Activated T-helper 1 cell treated with anti-CD3 and anti-CD28 coated beads, Interleukin-12 subunit alpha, Interleukin-12 subunit beta, Interleukin-2, Interleukin-4 antibody, amounts not matched to agents 30 ng/mL and 10 ng/mL and 1 ng/mL, durations not matched to agents 14 hours and 24 hours and 36 hours (primary cell): ENCODE results near the gene SELENOI. TPM values are rescaled to one million over a fixed set of nuclear protein-coding genes. Genes with fewer than 3 reads are reported as not detected.
A peak's percentile ranks its signal among the peaks of the same experiment; 100 is the strongest.

ENCODE experiments used
- DNase-seq: peaks from one replicate; pipeline ENCODE4 v3.0.0; 2021; ENCODE audit warnings: low spot score
- H3K27ac Mint-ChIP-seq: one replicate; pipeline ENCODE4 v1.8.0; 2021; ENCODE audit warnings: mild to moderate bottlenecking, mixed read lengths
- H3K27me3 Mint-ChIP-seq: one replicate; pipeline ENCODE4 v1.8.0; 2022; ENCODE audit warnings: mild to moderate bottlenecking, moderate library complexity, mixed read lengths; ENCODE audit not compliant: insufficient read depth
- H3K36me3 Mint-ChIP-seq: one replicate; pipeline ENCODE4 v1.8.0; 2021; ENCODE audit warnings: low read depth, mixed read lengths
- H3K4me1 Mint-ChIP-seq: one replicate; pipeline ENCODE4 v1.8.0; 2021; ENCODE audit warnings: low read depth, mixed read lengths
- H3K4me3 Mint-ChIP-seq: one replicate; pipeline ENCODE4 v1.8.0; 2021; ENCODE audit warnings: mild to moderate bottlenecking, moderate library complexity, mixed read lengths
- H3K9me3 Mint-ChIP-seq: one replicate; pipeline ENCODE4 v1.8.0; 2021; ENCODE audit warnings: mixed read lengths
- intact Hi-C: fragments of 100-400 bp; cut with micrococcal nuclease; formaldehyde crosslinking; loops from one replicate; pipeline ENCODE4 v1.15.1; 2024
- total RNA-seq: library from RNA; stranded (reverse); gene quantifications from 2 replicates; pipeline ENCODE4 v1.2.3, GENCODE V29; 2022

SELENOI gene
- total RNA-seq, 1 donor from 2014 or later: 68.2 TPM

DNA sequence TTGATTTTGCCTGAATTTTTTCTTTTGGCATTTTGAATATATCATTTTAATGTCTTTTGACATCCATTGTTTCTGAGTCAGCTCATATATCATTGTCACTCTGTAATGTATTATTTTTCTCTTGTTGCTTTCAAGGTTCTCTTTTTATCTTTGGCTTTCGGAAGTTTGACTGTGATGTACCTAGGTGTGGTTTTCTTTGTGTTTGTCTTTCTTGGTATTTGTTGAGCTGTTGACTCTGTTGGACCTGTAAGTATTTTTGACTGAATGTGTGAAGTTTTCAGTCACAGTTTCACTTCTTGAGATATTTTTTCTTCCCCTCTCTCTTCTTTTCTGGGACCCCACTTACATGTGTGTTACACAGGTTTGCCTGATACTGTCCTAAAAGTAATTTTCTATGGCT, 30.9 kb downstream of the SELENOI start:
- Mint-ChIP-seq H3K9me3 (no peaks in the 10 kb centered on the region), H3K27me3 (no peaks in the 10 kb centered on the region), H3K4me3 (peak overlapping the region; percentile 30), H3K4me1 (peaks cover 30% of the 10 kb centered on the region), H3K27ac (peak overlapping the region; percentile 62), H3K36me3 (peaks cover 51% of the 10 kb centered on the region)
- no peak for DNase-seq
- intact Hi-C loops: no loop called here

DNA sequence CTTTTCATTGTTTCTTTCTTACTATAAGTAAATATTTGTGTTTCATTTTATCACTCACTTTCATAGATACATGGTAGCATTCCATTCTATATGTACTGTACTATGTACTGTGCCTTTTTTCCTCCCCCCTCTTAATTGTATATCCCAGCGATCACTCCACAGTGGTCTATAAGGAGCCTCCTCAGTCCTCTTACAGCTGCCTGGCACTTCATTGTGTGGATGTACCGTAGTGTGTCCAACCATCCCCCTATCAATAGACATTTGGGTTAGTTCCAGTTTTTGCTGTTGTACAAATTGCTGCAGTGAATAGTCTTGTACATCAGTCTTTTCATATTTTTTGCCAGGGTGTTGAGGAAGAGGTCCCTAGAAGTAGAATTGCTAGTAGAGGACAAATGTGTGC, 34.3 kb downstream of the SELENOI start:
- Mint-ChIP-seq H3K4me1 (peaks cover 37% of the 10 kb centered on the region), H3K36me3 (peaks cover 44% of the 10 kb centered on the region), H3K27ac (no peak overlapping the region), H3K4me3 (no peak overlapping the region), H3K9me3 (no peaks in the 10 kb centered on the region), H3K27me3 (no peaks in the 10 kb centered on the region)
- intact Hi-C loops: no loop called here
- no peak for DNase-seq

DNA sequence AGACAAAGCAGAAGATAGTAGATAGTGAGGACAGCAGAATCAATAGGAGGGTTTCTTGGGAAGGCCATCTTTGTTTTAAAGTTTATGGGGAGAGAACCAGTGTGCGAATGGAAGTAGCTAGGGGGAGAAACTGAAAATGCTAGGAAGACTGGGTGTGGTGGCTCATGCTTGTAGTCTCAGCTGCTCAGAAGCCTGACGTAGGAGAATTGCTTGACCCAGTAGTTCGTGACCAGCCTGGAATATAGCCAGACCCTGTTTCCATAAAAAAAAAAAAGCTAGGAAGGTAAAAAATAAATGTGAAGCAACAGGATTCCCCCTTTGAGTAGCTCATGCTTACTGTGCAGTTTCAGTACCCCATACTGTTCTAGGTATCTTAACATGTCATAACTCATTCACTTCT, 36.6 kb downstream of the SELENOI start:
- Mint-ChIP-seq H3K27me3 (no peaks in the 10 kb centered on the region), H3K36me3 (peaks cover 47% of the 10 kb centered on the region), H3K4me3 (no peak overlapping the region), H3K4me1 (peaks cover 25% of the 10 kb centered on the region), H3K27ac (no peak overlapping the region), H3K9me3 (no peaks in the 10 kb centered on the region)
- intact Hi-C loops: no loop called here
- no peak for DNase-seq

DNA sequence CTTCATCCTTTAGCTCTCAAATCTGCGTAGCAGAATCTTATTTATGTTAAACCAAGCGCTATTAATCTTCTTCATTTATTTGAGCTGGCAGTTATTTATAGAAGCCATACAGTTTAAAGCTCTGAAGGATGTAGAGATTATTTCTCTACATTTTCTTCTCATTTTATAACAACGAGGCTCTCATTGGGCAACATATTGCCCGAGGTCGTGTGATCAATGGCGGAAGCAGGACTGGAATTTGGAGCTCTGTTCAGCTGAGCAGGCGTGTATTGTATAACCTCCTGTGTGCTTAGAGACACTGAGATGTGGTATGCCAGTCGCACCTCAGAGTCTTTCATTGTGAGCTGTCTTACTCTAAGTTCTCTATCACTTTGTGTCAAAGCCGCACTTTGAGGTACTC, 38.2 kb downstream of the SELENOI start:
- Mint-ChIP-seq H3K4me1 (peaks cover 13% of the 10 kb centered on the region), H3K4me3 (no peak overlapping the region), H3K27ac (no peak overlapping the region), H3K27me3 (no peaks in the 10 kb centered on the region), H3K9me3 (no peaks in the 10 kb centered on the region), H3K36me3 (peaks cover 34% of the 10 kb centered on the region)
- no peak for DNase-seq
- intact Hi-C loops: no loop called here

DNA sequence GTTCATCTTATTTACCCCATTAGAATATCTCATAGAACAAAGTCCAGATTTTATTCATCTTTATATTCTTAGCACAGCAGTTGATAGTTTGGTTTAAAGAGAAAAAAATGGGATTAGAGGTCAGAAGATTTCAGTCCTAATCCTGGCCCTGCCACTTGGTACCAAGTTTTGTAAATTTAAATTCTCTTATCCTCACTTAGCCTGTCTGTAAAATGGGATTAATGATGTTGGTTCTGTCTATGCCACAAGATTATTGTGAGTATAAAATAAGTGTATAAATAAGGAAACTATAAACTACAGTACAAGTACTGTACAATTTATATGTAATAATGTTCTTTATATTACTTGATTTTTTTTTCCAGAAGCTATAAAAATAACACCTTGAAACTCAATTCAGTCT, 38.7 kb downstream of the SELENOI start:
- no peaks in the 10 kb centered on the region for H3K27me3 Mint-ChIP-seq
- no peak overlapping the region for H3K27ac Mint-ChIP-seq
- no peak overlapping the region for H3K4me3 Mint-ChIP-seq
- intact Hi-C loops: no loop called here
- H3K9me3 Mint-ChIP-seq: no peaks in the 10 kb centered on the region
- no peak for DNase-seq
- H3K36me3 Mint-ChIP-seq: peaks cover 36% of the 10 kb centered on the region
- H3K4me1 Mint-ChIP-seq: peaks cover 13% of the 10 kb centered on the region

DNA sequence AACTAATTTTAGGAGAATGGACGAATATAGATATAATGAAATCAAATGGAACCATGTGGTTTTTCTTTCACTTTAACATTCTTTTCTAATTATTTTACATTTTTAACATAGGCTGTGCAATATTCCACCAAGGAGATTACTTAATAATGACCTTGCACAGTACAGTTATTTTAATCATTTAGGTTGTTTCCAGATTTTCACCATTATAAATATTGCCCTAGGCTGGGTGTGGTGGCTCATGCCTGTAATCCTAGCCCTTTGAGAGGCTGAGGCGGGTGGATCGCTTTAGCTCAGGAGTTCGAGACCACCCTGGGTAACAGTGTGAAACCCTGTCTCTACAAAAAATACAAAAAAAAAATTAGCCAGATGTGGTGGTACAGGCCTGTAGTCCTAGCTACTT, 41.2 kb downstream of the SELENOI start:
- H3K27ac Mint-ChIP-seq: no peak overlapping the region
- peaks cover 35% of the 10 kb centered on the region for H3K36me3 Mint-ChIP-seq
- no peak for DNase-seq
- H3K4me1 Mint-ChIP-seq: peaks cover 17% of the 10 kb centered on the region
- no peaks in the 10 kb centered on the region for H3K27me3 Mint-ChIP-seq
- intact Hi-C loops: no loop called here
- H3K4me3 Mint-ChIP-seq: no peak overlapping the region
- H3K9me3 Mint-ChIP-seq: no peaks in the 10 kb centered on the region

DNA sequence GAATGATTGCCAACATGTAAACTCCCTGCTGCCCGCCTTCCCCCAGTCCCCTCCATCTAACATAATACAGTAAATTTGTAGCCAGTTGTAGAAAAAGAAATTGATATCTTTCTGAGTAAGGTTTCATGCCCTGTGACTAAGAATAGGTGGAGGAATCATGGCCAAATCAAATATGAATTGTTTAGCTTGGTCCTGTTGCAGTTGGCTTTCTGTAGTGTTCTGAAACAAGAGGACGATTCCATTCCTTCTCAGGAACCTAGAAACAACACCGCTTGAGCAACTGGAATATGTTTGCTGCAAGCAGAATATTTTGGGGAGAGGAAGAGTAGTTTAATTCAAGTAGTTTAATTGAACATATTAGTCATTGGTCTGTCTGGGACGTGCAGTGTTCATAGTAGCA, 48.8 kb downstream of the SELENOI start:
- H3K4me1 Mint-ChIP-seq: peaks cover 33% of the 10 kb centered on the region
- peaks cover 22% of the 10 kb centered on the region for H3K36me3 Mint-ChIP-seq
- H3K4me3 Mint-ChIP-seq: no peak overlapping the region
- no peak overlapping the region for H3K27ac Mint-ChIP-seq
- no peak for DNase-seq
- H3K27me3 Mint-ChIP-seq: no peaks in the 10 kb centered on the region
- no peaks in the 10 kb centered on the region for H3K9me3 Mint-ChIP-seq
- intact Hi-C loops: no loop called here

GRCh38 chr2:26395394-26395793, 49.5 kb downstream of the SELENOI start:
- Mint-ChIP-seq H3K4me3 (no peak overlapping the region), H3K27me3 (no peaks in the 10 kb centered on the region), H3K27ac (no peak overlapping the region), H3K4me1 (peaks cover 40% of the 10 kb centered on the region), H3K36me3 (peaks cover 18% of the 10 kb centered on the region), H3K9me3 (no peaks in the 10 kb centered on the region)
- intact Hi-C loops: no loop called here
- DNase-seq: no peak

DNA sequence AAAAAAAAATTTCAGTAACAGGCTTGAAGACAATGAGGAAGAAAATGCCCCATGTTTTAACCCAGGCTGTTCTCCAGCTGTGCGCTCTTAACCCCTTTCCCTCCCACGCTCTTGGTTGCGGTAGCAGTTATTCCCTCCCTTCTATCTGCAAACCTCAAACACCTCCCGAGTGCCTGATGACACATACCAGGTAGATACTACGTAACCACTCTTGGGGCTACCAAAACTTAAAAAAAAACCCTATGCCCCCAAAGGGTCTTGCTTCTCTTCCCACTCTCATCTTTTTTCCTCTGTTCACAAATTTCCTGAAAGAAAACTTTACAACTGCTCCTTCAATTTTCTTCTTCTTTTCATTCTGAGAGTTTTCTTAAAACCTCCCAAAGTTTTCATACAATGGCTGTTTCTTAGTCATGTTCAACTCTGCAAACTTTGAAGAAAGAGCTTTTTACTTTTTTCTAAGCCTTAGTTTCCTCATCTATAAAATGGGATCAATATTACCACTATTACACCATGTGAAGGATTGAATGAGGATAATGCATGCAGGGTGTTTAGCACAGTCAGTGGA, 50.9 kb downstream of the SELENOI start:
- Mint-ChIP-seq H3K4me3 (no peak overlapping the region), H3K4me1 (peaks cover 30% of the 10 kb centered on the region), H3K27ac (peak overlapping the region; percentile 73), H3K27me3 (no peaks in the 10 kb centered on the region), H3K9me3 (no peaks in the 10 kb centered on the region), H3K36me3 (peaks cover 13% of the 10 kb centered on the region)
- peak; percentile 6 for DNase-seq
- intact Hi-C loops: loop anchor here (2.0 kb wide), 1 partner anchor 50 kb away; the partner anchor contains the start of genes ADGRF3 and SELENOI

DNA sequence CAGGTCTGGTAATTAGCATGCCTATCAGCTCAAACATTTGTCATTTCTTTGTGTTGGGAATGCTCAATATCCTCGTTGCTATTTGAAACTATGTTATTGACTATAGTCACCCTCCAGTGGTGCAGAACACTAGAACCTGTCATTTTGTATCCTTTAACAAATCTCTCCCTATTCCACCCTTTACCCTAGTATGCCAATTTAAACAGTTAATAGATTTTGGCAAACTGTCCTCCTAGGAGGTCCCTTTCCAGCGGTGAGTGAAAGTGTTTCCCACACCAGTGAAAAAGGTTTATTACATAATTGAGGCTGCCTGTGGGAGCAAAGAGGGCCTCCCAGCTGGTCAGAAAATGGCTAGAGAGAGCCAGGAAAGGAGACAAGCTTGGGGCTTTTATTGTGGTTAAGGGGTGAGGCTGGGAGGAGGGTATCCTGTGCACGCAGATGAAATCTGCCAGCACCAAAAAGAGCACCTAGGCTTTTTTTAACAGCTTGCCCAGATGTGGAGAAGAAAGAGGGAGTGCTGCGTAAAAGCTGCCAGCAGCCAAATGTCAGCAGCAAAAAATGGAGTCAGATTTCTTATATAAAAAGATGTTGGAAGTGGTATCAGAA, 53.9 kb downstream of the SELENOI start:
- Mint-ChIP-seq H3K27ac (no peak overlapping the region), H3K27me3 (no peaks in the 10 kb centered on the region), H3K4me3 (no peak overlapping the region), H3K9me3 (no peaks in the 10 kb centered on the region), H3K36me3 (peaks cover 5% of the 10 kb centered on the region), H3K4me1 (peaks cover 26% of the 10 kb centered on the region)
- DNase-seq: no peak
- intact Hi-C loops: loop anchor here (5.0 kb wide), 1 partner anchor 153 kb away; no protein-coding TSS in a partner anchor

DNA sequence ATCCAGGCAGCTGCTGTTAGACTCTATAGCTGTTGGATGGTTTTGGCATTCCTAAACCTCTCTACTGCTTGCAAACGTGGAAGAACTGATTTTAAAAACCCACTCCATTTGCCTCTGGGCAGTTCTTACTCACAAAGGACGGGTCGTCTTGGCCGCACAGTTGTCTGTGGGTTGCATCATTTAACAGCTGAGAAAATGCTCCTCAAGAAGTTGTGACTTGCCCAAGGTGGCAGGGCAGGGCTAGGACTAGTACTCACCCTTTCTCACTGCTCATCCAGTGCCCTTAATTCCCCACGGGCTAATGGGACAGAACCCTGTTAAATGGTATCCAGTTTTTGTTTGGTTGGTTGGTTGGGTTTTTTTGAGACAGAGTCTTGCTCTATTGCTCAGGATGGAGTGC, 54.8 kb downstream of the SELENOI start:
- intact Hi-C loops: loop anchor here (5.0 kb wide), 1 partner anchor 153 kb away; no protein-coding TSS in a partner anchor
- Mint-ChIP-seq H3K4me3 (no peak overlapping the region), H3K9me3 (no peaks in the 10 kb centered on the region), H3K27ac (no peak overlapping the region), H3K36me3 (peaks cover 2% of the 10 kb centered on the region), H3K4me1 (peaks cover 22% of the 10 kb centered on the region), H3K27me3 (no peaks in the 10 kb centered on the region)
- DNase-seq: no peak

GRCh38 chr2:26401739-26402541, 56.0 kb downstream of the SELENOI start, which contains the start of gene DRC1:
Gene DRC1 (plus strand): TSS chr2:26401920. CDS start chr2:26401990, 70 bp downstream.
- no peaks in the 10 kb centered on the region for H3K9me3 Mint-ChIP-seq
- peaks cover 2% of the 10 kb centered on the region for H3K36me3 Mint-ChIP-seq
- no peak within 1 kb of the TSS for H3K4me3 Mint-ChIP-seq
- intact Hi-C loops: loop anchor here (5.0 kb wide), 1 partner anchor 155 kb away; no protein-coding TSS in a partner anchor
- H3K4me1 Mint-ChIP-seq: peaks cover 14% of the 10 kb centered on the region
- H3K27me3 Mint-ChIP-seq: peaks cover 2% of the 10 kb centered on the region
- peak; percentile 31 for DNase-seq
- H3K27ac Mint-ChIP-seq: no peak within 1 kb of the TSS

GRCh38 chr2:26407526-26407925, 61.6 kb downstream of the SELENOI start:
- Mint-ChIP-seq H3K36me3 (no peaks in the 10 kb centered on the region), H3K27ac (no peak overlapping the region), H3K9me3 (no peaks in the 10 kb centered on the region), H3K4me3 (no peak overlapping the region), H3K27me3 (peaks cover 13% of the 10 kb centered on the region), H3K4me1 (peaks cover 11% of the 10 kb centered on the region)
- intact Hi-C loops: no loop called here
- no peak for DNase-seq
